ENCODE measurements around the gene USP35.

Gene USP35

DNA sequence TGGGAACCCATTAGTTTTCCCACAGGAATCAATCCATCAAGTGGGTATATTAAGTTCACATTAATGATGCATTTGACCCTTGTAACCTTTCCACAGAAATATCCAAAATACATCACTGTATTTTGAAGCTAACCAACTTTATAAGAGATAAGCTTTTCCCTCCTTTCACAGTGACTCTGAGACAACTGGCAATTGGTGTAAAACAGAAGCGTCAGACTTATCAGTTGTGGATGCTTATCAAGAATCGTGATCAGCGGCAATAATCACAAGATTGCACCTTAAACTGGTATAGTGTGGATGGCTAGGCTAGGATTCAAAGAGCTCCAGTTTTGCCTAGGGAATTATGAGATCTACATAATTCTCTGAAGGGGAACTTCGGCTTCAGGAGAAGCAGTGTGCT, 73.1 kb downstream of the USP35 start:
- peaks cover 16% of the 10 kb centered on the region for H3K4me1 ChIP-seq
- H2AFZ ChIP-seq: peak overlapping the region; percentile 19
- no peaks in the 10 kb centered on the region for H3K36me3 ChIP-seq (ENCODE audit: control insufficient read depth, insufficient read depth, low read length)
- TF ChIP-seq, protein P1, sequence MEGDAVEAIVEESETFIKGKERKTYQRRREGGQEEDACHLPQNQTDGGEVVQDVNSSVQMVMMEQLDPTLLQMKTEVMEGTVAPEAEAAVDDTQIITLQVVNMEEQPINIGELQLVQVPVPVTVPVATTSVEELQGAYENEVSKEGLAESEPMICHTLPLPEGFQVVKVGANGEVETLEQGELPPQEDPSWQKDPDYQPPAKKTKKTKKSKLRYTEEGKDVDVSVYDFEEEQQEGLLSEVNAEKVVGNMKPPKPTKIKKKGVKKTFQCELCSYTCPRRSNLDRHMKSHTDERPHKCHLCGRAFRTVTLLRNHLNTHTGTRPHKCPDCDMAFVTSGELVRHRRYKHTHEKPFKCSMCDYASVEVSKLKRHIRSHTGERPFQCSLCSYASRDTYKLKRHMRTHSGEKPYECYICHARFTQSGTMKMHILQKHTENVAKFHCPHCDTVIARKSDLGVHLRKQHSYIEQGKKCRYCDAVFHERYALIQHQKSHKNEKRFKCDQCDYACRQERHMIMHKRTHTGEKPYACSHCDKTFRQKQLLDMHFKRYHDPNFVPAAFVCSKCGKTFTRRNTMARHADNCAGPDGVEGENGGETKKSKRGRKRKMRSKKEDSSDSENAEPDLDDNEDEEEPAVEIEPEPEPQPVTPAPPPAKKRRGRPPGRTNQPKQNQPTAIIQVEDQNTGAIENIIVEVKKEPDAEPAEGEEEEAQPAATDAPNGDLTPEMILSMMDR (IDR thresholded peaks at IDR 0.05): no peak
- no peak overlapping the region for H3K9ac ChIP-seq
- H3K4me2 ChIP-seq (ENCODE audit: low read length): no peak overlapping the region
- H3K79me2 ChIP-seq: no peaks in the 10 kb centered on the region
- no peaks in the 10 kb centered on the region for H3K9me3 ChIP-seq (ENCODE audit: control insufficient read depth, low read length)
- peak overlapping the region; percentile 34 for H3K27ac ChIP-seq
- no peaks in the 10 kb centered on the region for H3K27me3 ChIP-seq (ENCODE audit: control insufficient read depth, insufficient read depth, low read length)
- no peak overlapping the region for H3K4me3 ChIP-seq (ENCODE audit: low read depth, low read length)

GRCh38 chr11:78262238-78262637, 73.5 kb downstream of the USP35 start:
- Histone ChIP-seq H3K9ac (no peak overlapping the region), H3K27ac (peak overlapping the region; percentile 34), H2AFZ (peak overlapping the region; percentile 41), H3K27me3 (ENCODE audit: control insufficient read depth, insufficient read depth, low read length) (no peaks in the 10 kb centered on the region), H3K4me1 (peaks cover 20% of the 10 kb centered on the region), H3K9me3 (ENCODE audit: control insufficient read depth, low read length) (no peaks in the 10 kb centered on the region), H3K36me3 (ENCODE audit: control insufficient read depth, insufficient read depth, low read length) (no peaks in the 10 kb centered on the region), H3K4me3 (ENCODE audit: low read depth, low read length) (no peak overlapping the region), H3K4me2 (ENCODE audit: low read length) (no peak overlapping the region), H3K79me2 (no peaks in the 10 kb centered on the region)
- TF ChIP-seq, protein P1 (IDR thresholded peaks at IDR 0.05): no peak

- Histone ChIP-seq H3K9me3 (ENCODE audit: control insufficient read depth, low read length) (no peaks in the 10 kb centered on the region), H3K36me3 (ENCODE audit: control insufficient read depth, insufficient read depth, low read length) (no peaks in the 10 kb centered on the region), H3K27ac (peak overlapping the region; percentile 34), H3K4me3 (ENCODE audit: low read depth, low read length) (no peak overlapping the region), H3K79me2 (no peaks in the 10 kb centered on the region), H3K9ac (no peak overlapping the region), H3K4me1 (peaks cover 21% of the 10 kb centered on the region), H3K4me2 (ENCODE audit: low read length) (no peak overlapping the region), H3K27me3 (ENCODE audit: control insufficient read depth, insufficient read depth, low read length) (no peaks in the 10 kb centered on the region), H2AFZ (peak overlapping the region; percentile 41)
- TF ChIP-seq, protein P1 (IDR thresholded peaks at IDR 0.05): no peak
Observed at GRCh38 chr11:78262691-78263090, 74.0 kb downstream of the USP35 start.

Data from parathyroid adenoma (tissue), 2 donors.